ENCODE data around the gene SIRPD. TPM values are rescaled to one million over a fixed set of nuclear protein-coding genes. Genes with fewer than 3 reads are reported as not detected.

SIRPD gene
- total and polyA plus RNA-seq, 2 of the 8 experiments (the other 6 are each of a cell fraction or from before 2014, with no cell fraction given): not detected

DNA sequence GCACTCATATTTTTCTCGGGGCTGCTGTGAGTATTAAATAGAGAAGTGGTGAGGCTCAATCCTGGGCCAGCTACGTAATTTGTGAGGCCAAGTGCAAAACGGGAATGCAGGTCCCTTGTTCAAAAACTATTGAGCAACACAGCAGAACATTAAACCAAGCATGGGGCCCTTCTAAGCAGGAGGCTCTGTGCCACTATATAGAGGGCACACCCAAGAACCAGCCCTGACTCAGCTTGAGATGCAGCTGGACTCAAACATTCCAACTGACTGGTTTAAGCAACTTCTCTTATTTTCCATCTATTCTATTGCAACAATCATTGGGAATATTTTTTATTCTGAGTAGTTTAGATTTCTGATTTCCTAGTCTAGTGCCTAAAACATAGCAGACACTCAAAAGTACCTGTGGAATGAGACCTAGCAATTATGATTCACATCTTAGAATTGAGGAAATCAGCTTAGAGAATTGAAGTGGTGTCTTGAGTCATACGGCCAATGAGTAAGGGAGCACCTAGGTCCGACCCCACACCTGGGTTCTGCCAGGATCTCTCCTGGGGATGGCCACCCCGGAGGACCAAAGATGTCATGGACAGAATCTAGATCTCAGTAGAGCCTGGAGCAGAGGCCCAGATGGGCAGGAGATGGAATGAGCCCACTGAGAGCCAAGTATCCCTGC, 67.6 kb downstream of the SIRPD start:
- H2BK5ac ChIP-seq (ENCODE audit: low read depth, low read length): no peak overlapping the region
- H3K36me3 ChIP-seq (ENCODE audit: control insufficient read depth in 2 of 4, insufficient read depth in 4 of 4, low read length in 3 of 4): no peaks in the 10 kb centered on the region
- H3K4ac ChIP-seq (replicated peaks; ENCODE audit: insufficient read length, low read depth, low read length): no peak overlapping the region
- H2BK20ac ChIP-seq (ENCODE audit: low read length): no peak overlapping the region
- DNase-seq (ENCODE audit: low read depth in 1 of 2, low spot score in 2 of 2) (no peak), FAIRE-seq (no peak)
- H3K4me2 ChIP-seq (ENCODE audit: insufficient read depth in 1 of 2, low read depth in 2 of 2, low read length in 2 of 2): no peak overlapping the region
- no peak overlapping the region for H2BK120ac ChIP-seq (replicated peaks; ENCODE audit: low read depth, low read length)
- H3K4me3 ChIP-seq (ENCODE audit: extremely low read depth in 1 of 4, insufficient read depth in 2 of 4, low read depth in 3 of 4, low read length in 4 of 4): no peak overlapping the region
- H3K18ac ChIP-seq (ENCODE audit: extremely low read depth, low read length): no peak overlapping the region
- no peaks in the 10 kb centered on the region for H4K20me1 ChIP-seq (replicated peaks in 1 of 2; ENCODE audit: control insufficient read depth in 1 of 2, insufficient read depth in 2 of 2, low read length in 2 of 2)
- no peaks in the 10 kb centered on the region for H3K79me1 ChIP-seq (ENCODE audit: low read depth, low read length)
- H2BK12ac ChIP-seq (ENCODE audit: low read depth, low read length): no peak overlapping the region
- ChIA-PET CTCF (ENCODE audit: partially characterized antibody) (interaction anchor here (0.8 to 2.3 kb wide), 8 partner anchors 11 to 275 kb away, joined by 3 to 22 read pairs (median 3); partner anchors contain the start of gene NSFL1C), POLR2A (ENCODE audit: partially characterized antibody) (interaction anchor here (0.8 to 2.7 kb wide), 2 partner anchors 10 to 13 kb away, joined by 3 to 7 read pairs; no protein-coding TSS in a partner anchor)
- no peak overlapping the region for H3K27ac ChIP-seq (ENCODE audit: low read depth, low read length)
- H3K27me3 ChIP-seq (replicated peaks in 1 of 4; ENCODE audit: control insufficient read depth in 3 of 4, extremely low read depth in 1 of 4, insufficient read depth in 3 of 4, low read length in 3 of 4): peaks cover 0 to 4% (median 1%) of the 10 kb centered on the region in 4 experiments; a peak in 2 of 7 replicates
- no peaks in the 10 kb centered on the region for H3K23me2 ChIP-seq (ENCODE audit: low read depth, low read length)
- no peak overlapping the region for H2BK15ac ChIP-seq (ENCODE audit: low read length)
- H3K9me3 ChIP-seq (ENCODE audit: insufficient read depth in 2 of 2, low read depth in 1 of 2, low read length in 1 of 2): no peaks in the 10 kb centered on the region
- H3K23ac ChIP-seq (ENCODE audit: insufficient read length): no peak overlapping the region
- H3K14ac ChIP-seq (ENCODE audit: insufficient read length): no peak overlapping the region
- no peak overlapping the region for H2AK5ac ChIP-seq (ENCODE audit: low read depth, low read length)
- H4K8ac ChIP-seq (ENCODE audit: extremely low read depth, insufficient read depth, low read length): no peak overlapping the region
- no peak overlapping the region for H3K9ac ChIP-seq (replicated peaks in 1 of 4; ENCODE audit: extremely low read depth in 1 of 4, low read depth in 3 of 4, low read length in 3 of 4)
- H3K4me1 ChIP-seq (replicated peaks in 1 of 4; ENCODE audit: control insufficient read depth in 3 of 4, insufficient read depth in 4 of 4, low read length in 3 of 4): no peaks in the 10 kb centered on the region
- no peak overlapping the region for H3K56ac ChIP-seq (replicated peaks; ENCODE audit: insufficient read length, low read depth, low read length)
- no peak overlapping the region for H4K5ac ChIP-seq (ENCODE audit: insufficient read length, low read depth, low read length)
- WGBS, 2 experiments (ENCODE audit: extremely low coverage in 1 of 2, insufficient coverage in 1 of 2, insufficient read length in 1 of 2, insufficient replicate concordance in 2 of 2, low coverage in 1 of 2, low lambda C conversion rate in 2 of 2, missing lambda C conversion rate in 1 of 2): 79% methylated on average over 6 of the region's 6 CpGs; no CpG with 5 or more reads in 1 of the 2 experiments
- H2AFZ ChIP-seq (ENCODE audit: low read length): no peak overlapping the region
- H3K79me2 ChIP-seq (ENCODE audit: control insufficient read depth in 1 of 2, insufficient read depth in 2 of 2, low read length in 2 of 2): no peaks in the 10 kb centered on the region
- no peak overlapping the region for H4K91ac ChIP-seq (replicated peaks; ENCODE audit: insufficient read length, low read length)
- TF ChIP-seq, protein P1, sequence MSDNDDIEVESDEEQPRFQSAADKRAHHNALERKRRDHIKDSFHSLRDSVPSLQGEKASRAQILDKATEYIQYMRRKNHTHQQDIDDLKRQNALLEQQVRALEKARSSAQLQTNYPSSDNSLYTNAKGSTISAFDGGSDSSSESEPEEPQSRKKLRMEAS (IDR thresholded peaks at IDR 0.05): no peak
- no peak for TF ChIP-seq MAFK (IDR thresholded peaks at IDR 0.05; ENCODE audit: low read depth, low read length)
- no peak for TF ChIP-seq BRCA1 (IDR thresholded peaks at IDR 0.05; ENCODE audit: low read depth, low read length)
- no peak for TF ChIP-seq KDM4A (IDR thresholded peaks at IDR 0.05; ENCODE audit: low read depth, low read length, severe bottlenecking)
- TF ChIP-seq KDM1A (IDR thresholded peaks at IDR 0.05; ENCODE audit: borderline replicate concordance, low read length): no peak
- TF ChIP-seq CBX5 (IDR thresholded peaks at IDR 0.05; ENCODE audit: low read depth, low read length): no peak
- TF ChIP-seq YY1 (IDR thresholded peaks at IDR 0.05; ENCODE audit: low read depth, low read length): no peak
- no peak for TF ChIP-seq EGR1 (IDR thresholded peaks at IDR 0.05; ENCODE audit: borderline replicate concordance, low read depth, low read length)
- TF ChIP-seq SP4 (IDR thresholded peaks at IDR 0.05; ENCODE audit: low read length): no peak
- no peak for TF ChIP-seq SIX5 (IDR thresholded peaks at IDR 0.05; ENCODE audit: low read depth, low read length)
- TF ChIP-seq GTF2F1 (IDR thresholded peaks at IDR 0.05; ENCODE audit: borderline replicate concordance, low read depth, low read length): no peak
- no peak for TF ChIP-seq JUND (IDR thresholded peaks at IDR 0.05; ENCODE audit: low read length)
- no peak for TF ChIP-seq GABPA (IDR thresholded peaks at IDR 0.05; ENCODE audit: borderline replicate concordance, insufficient read depth, low read length)

Measured in H1 (cell line).